Activated CD8-positive, alpha-beta T cell treated with anti-CD3 and anti-CD28 coated beads for 36 hours (primary cell): Measurements from ENCODE around the gene CLINT1. TPM values are rescaled to one million over a fixed set of nuclear protein-coding genes. Genes with fewer than 3 reads are reported as not detected.

Experiments used
- ATAC-seq: fragments of 200-7000 bp; cut with Tn5 transposase; one replicate; pipeline ENCODE4 v1.10.0; 2021; ENCODE audit warnings: mild to moderate bottlenecking, moderate library complexity
- CTCF ChIA-PET: fragments of 350-600 bp; sonication (Branson Sonifier 250); formaldehyde crosslinking; loops from one replicate; lab custom pipeline; 2021; ENCODE audit warnings: antibody characterized with exemption; lab: Charles Lee
- POLR2A ChIA-PET: fragments of 350-600 bp; sonication (Branson Sonifier 250); formaldehyde crosslinking; loops from one replicate; lab custom pipeline; 2021; ENCODE audit warnings: antibody characterized with exemption; lab: Charles Lee
- DNase-seq: peaks from one replicate; pipeline ENCODE4 v3.0.0-alpha.2; 2020
- H3K27ac Mint-ChIP-seq: one replicate; pipeline ENCODE4 v1.8.0; 2021; ENCODE audit warnings: mild to moderate bottlenecking, mixed read lengths
- H3K27me3 Mint-ChIP-seq: one replicate; pipeline ENCODE4 v1.8.0; 2021; ENCODE audit warnings: mixed read lengths
- H3K36me3 Mint-ChIP-seq: one replicate; pipeline ENCODE4 v1.8.0; 2021; ENCODE audit warnings: low read depth, mixed read lengths
- H3K4me1 Mint-ChIP-seq: one replicate; pipeline ENCODE4 v1.8.0; 2021; ENCODE audit warnings: low read depth, mixed read lengths
- H3K4me3 Mint-ChIP-seq: one replicate; pipeline ENCODE4 v1.8.0; 2021; ENCODE audit warnings: mild to moderate bottlenecking, moderate library complexity, mixed read lengths
- H3K9me3 Mint-ChIP-seq: one replicate; pipeline ENCODE4 v1.8.0; 2021; ENCODE audit warnings: mixed read lengths
- intact Hi-C: fragments of 100-400 bp; cut with micrococcal nuclease; formaldehyde crosslinking; loops from one replicate; pipeline ENCODE4 v1.10.0; 2022
- total RNA-seq, 2 experiments: library from RNA; stranded (reverse); gene quantifications; one replicate each; pipeline ENCODE4 v1.2.3, GENCODE V29; 2021
- TF ChIP-seq, protein P1 (sequence below): fragments of 200-600 bp; IDR thresholded peaks from one replicate; pipeline ENCODE4 v1.8.0; 2022; ENCODE audit warnings: antibody characterized with exemption, mild to moderate bottlenecking

CLINT1 gene
- total RNA-seq, 2 experiments from 2014 or later: 56.8 to 60.7 TPM

DNA sequence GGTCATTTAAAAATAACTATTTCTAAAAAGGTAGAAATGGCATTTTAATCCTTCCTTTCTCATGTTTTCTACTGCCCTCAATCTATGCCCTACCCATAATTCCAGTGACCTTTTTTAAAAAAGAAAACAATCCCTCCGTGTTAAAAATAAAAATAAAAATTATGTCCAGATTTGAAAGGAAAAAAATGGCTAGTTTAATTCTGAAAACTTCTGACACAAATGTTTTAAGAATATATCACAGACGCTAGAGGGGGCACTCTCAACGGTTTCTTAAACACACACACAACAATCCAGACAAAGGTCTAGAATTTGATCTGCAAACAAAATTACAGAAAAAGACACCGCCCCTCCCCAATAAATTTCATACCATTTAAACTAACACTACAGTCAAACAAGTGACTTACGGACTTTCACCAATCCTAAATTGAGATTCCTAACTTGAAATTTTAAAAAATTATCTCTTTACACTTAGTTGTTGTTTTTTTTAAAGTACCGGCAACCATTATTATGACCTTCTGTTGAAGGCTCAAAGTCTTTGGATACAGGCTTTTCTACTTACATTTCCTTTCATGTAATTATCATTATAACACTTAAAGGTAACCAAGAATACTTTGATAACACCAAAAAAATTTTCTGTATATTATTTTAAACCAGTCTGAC is 38.2 kb downstream of the CLINT1 start:
- DNase-seq: peak; percentile 45
- CTCF ChIA-PET: interaction anchor here (0.7 to 4.4 kb wide), 12 partner anchors 32 to 209 kb away, joined by 3 to 80 read pairs (median 4); no protein-coding TSS in a partner anchor
- Mint-ChIP-seq H3K27me3 (no peaks in the 10 kb centered on the region), H3K9me3 (peaks cover 5% of the 10 kb centered on the region), H3K4me1 (peaks cover 39% of the 10 kb centered on the region), H3K4me3 (no peak overlapping the region), H3K36me3 (peaks cover 29% of the 10 kb centered on the region), H3K27ac (no peak overlapping the region)
- POLR2A ChIA-PET: no interaction called here
- intact Hi-C loops: no loop called here
- TF ChIP-seq, protein P1, sequence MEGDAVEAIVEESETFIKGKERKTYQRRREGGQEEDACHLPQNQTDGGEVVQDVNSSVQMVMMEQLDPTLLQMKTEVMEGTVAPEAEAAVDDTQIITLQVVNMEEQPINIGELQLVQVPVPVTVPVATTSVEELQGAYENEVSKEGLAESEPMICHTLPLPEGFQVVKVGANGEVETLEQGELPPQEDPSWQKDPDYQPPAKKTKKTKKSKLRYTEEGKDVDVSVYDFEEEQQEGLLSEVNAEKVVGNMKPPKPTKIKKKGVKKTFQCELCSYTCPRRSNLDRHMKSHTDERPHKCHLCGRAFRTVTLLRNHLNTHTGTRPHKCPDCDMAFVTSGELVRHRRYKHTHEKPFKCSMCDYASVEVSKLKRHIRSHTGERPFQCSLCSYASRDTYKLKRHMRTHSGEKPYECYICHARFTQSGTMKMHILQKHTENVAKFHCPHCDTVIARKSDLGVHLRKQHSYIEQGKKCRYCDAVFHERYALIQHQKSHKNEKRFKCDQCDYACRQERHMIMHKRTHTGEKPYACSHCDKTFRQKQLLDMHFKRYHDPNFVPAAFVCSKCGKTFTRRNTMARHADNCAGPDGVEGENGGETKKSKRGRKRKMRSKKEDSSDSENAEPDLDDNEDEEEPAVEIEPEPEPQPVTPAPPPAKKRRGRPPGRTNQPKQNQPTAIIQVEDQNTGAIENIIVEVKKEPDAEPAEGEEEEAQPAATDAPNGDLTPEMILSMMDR: peak; percentile 55
- no peak for ATAC-seq

DNA sequence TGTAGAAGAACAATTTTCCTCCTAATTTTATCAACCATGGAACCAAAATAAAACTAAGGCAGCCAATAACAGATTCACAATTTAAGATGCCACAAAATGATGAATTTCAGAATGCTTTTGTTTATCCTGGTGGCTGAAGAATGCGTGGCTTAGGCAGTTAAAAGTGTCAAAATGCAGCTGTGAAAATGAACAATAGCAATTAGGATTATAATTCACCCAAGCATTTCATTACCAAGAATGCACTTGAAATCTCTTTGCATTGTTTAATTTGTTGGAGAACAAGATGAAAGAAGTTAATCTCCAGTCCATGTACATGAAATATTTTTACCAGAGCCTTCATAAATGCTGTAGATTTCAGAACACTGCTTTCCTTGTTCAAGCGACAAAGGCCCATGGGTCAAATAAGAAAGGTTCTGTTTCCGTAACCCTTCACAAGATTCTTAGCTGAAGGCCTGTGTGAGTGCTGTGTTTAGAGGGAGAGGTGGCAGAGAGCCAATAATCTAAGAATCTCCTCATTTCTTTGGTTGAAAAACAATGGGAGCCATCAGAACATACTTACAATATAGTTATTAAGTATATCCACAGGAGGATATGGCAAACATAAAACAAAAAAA is 39.3 kb downstream of the CLINT1 start:
- DNase-seq (no peak), ATAC-seq (no peak)
- Mint-ChIP-seq H3K27ac (no peak overlapping the region), H3K27me3 (no peaks in the 10 kb centered on the region), H3K4me1 (peaks cover 33% of the 10 kb centered on the region), H3K4me3 (no peak overlapping the region), H3K9me3 (peaks cover 5% of the 10 kb centered on the region), H3K36me3 (peaks cover 29% of the 10 kb centered on the region)
- ChIA-PET POLR2A (interaction anchor here (0.8 kb wide), 1 partner anchor 149 kb away, joined by 3 read pairs; no protein-coding TSS in a partner anchor), CTCF (interaction anchor here (0.7 to 4.4 kb wide), 15 partner anchors 33 to 255 kb away, joined by 3 to 80 read pairs (median 4); no protein-coding TSS in a partner anchor)
- intact Hi-C loops: loop anchor here (5.0 kb wide), 2 partner anchors 98 to 173 kb away; no protein-coding TSS in a partner anchor
- TF ChIP-seq, protein P1: no peak

DNA sequence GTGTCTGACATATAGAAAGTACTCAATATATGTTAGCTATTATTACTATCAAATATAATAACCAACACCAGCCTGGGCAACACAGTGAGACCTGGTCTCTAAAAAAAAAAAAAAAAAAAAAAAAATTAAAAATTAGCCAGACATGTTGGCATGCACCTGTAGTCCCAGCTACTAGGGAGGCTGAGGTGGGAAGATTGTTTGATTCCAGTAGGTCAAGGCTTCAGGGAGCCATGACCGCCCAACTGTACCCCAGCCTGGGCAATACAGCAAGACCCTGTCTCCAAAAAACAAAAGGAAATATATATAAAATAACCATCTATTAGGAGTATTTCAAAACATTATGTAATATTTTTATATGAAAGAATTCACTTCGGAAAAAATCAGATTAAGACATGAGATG is 40.6 kb downstream of the CLINT1 start:
- TF ChIP-seq, protein P1: no peak
- no peak for ATAC-seq
- CTCF ChIA-PET: interaction anchor here (1.3 to 4.4 kb wide), 9 partner anchors 8 to 257 kb away, joined by 4 to 80 read pairs (median 8); no protein-coding TSS in a partner anchor
- H3K27me3 Mint-ChIP-seq: no peaks in the 10 kb centered on the region
- peaks cover 24% of the 10 kb centered on the region for H3K36me3 Mint-ChIP-seq
- no peak for DNase-seq
- intact Hi-C loops: loop anchor here (5.0 kb wide), 2 partner anchors 99 to 174 kb away; no protein-coding TSS in a partner anchor
- POLR2A ChIA-PET: no interaction called here
- H3K9me3 Mint-ChIP-seq: peaks cover 5% of the 10 kb centered on the region
- H3K4me3 Mint-ChIP-seq: no peak overlapping the region
- peaks cover 27% of the 10 kb centered on the region for H3K4me1 Mint-ChIP-seq
- no peak overlapping the region for H3K27ac Mint-ChIP-seq

DNA sequence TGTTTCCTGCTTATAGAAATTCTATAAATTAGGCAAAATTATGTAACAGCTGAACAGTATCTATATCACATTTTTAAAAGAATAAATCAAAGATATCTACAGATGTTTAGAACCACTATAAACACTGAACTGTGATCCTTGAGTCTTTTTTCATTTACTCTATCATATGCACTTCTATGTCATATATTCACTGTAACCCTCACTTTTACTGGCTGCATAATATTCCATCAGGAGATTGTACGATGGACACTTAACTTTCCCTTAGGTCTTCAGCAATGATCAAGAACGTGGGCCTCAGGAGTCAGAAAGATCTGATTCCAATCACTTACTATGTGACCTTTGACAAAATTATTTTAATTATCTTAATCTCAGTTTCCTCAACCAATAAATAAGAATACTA is 41.0 kb downstream of the CLINT1 start:
- POLR2A ChIA-PET: no interaction called here
- Mint-ChIP-seq H3K9me3 (peaks cover 5% of the 10 kb centered on the region), H3K27ac (no peak overlapping the region), H3K4me3 (no peak overlapping the region), H3K4me1 (peaks cover 27% of the 10 kb centered on the region), H3K36me3 (peaks cover 25% of the 10 kb centered on the region), H3K27me3 (no peaks in the 10 kb centered on the region)
- ATAC-seq: no peak
- intact Hi-C loops: loop anchor here (5.0 kb wide), 2 partner anchors 99 to 174 kb away; no protein-coding TSS in a partner anchor
- CTCF ChIA-PET: interaction anchor here (0.8 to 4.4 kb wide), 22 partner anchors 9 to 257 kb away, joined by 3 to 80 read pairs (median 6); partner anchors contain the start of gene CLINT1
- DNase-seq: no peak
- TF ChIP-seq, protein P1: no peak
